Neural progenitor cell (in vitro differentiated cells): ENCODE results near the gene C16orf54. TPM values are rescaled to one million over a fixed set of nuclear protein-coding genes. Genes with fewer than 3 reads are reported as not detected.
A peak's percentile ranks its signal among the peaks of the same experiment; 100 is the strongest.

Source experiments
- DNase-seq: peaks from one replicate; pipeline ENCODE4 v3.0.0-alpha.2; 2016; ENCODE audit warnings: low spot score
- H2AFZ ChIP-seq: fragments of 200-600 bp; sonication (generic); replicated peaks from 2 replicates; pipeline ENCODE4 v1.6.1; 2016; ENCODE audit warnings: antibody characterized with exemption
- H3F3A ChIP-seq: fragments of 200-600 bp; sonication (generic); 2 replicates; pipeline ENCODE4 v1.6.1; 2016; ENCODE audit warnings: antibody characterized with exemption, low read depth
- H3K27ac ChIP-seq: fragments of 200-600 bp; sonication (generic); 2 replicates; pipeline ENCODE4 v1.5.1; 2016; ENCODE audit warnings: mild to moderate bottlenecking
- H3K27me3 ChIP-seq: fragments of 200-600 bp; sonication (generic); 2 replicates; pipeline ENCODE4 v1.6.1; 2016; ENCODE audit warnings: mild to moderate bottlenecking, moderate library complexity
- H3K36me3 ChIP-seq: fragments of 200-600 bp; sonication (generic); 2 replicates; pipeline ENCODE4 v1.5.1; 2016
- H3K4me1 ChIP-seq: fragments of 200-600 bp; sonication (generic); 2 replicates; pipeline ENCODE4 v1.6.1; 2016; ENCODE audit warnings: mixed run types
- H3K4me2 ChIP-seq: fragments of 200-600 bp; sonication (generic); 2 replicates; pipeline ENCODE4 v1.6.1; 2016
- H3K4me3 ChIP-seq: fragments of 200-600 bp; sonication (generic); 2 replicates; pipeline ENCODE4 v1.5.1; 2016
- H3K79me2 ChIP-seq: fragments of 200-600 bp; sonication (generic); 2 replicates; pipeline ENCODE4 v1.6.1; 2016; ENCODE audit warnings: low read depth
- H3K9ac ChIP-seq: fragments of 200-600 bp; sonication (generic); 2 replicates; pipeline ENCODE4 v1.6.1; 2016
- H3K9me3 ChIP-seq: fragments of 200-600 bp; sonication (generic); 2 replicates; pipeline ENCODE4 v1.5.1; 2016; ENCODE audit warnings: low read depth
- H4K20me1 ChIP-seq: fragments of 200-600 bp; sonication (generic); 2 replicates; pipeline ENCODE4 v1.6.1; 2016; ENCODE audit warnings: low read depth
- H3K27ac Mint-ChIP-seq: 3 replicates; pipeline ENCODE4 v1.8.0; 2021; ENCODE audit warnings: mixed read lengths
- H3K27me3 Mint-ChIP-seq: 2 replicates; pipeline ENCODE4 v1.8.0; 2022; ENCODE audit warnings: low read depth, mild to moderate bottlenecking, inconsistent platforms, moderate library complexity, mixed read lengths; ENCODE audit not compliant: insufficient read depth
- H3K36me3 Mint-ChIP-seq: 3 replicates; pipeline ENCODE4 v1.8.0; 2021; ENCODE audit warnings: mixed read lengths
- H3K4me1 Mint-ChIP-seq: 3 replicates; pipeline ENCODE4 v1.8.0; 2021; ENCODE audit warnings: mixed read lengths
- H3K4me3 Mint-ChIP-seq: 3 replicates; pipeline ENCODE4 v1.8.0; 2021; ENCODE audit warnings: mild to moderate bottlenecking, moderate library complexity, mixed read lengths
- H3K9me3 Mint-ChIP-seq: 3 replicates; pipeline ENCODE4 v1.8.0; 2020; ENCODE audit warnings: mixed read lengths
- EZH2 ChIP-seq: fragments of 200-600 bp; sonication (generic); IDR thresholded peaks from 2 replicates; pipeline ENCODE4 v1.6.1; 2017; ENCODE audit warnings: antibody characterized with exemption, mild to moderate bottlenecking, moderate library complexity
- EZH2phosphoT487 ChIP-seq: fragments of 200-600 bp; sonication (generic); IDR thresholded peaks from 2 replicates; pipeline ENCODE4 v1.6.1; 2017; ENCODE audit warnings: antibody characterized with exemption
- total RNA-seq: library from RNA; depleted of rRNA; stranded (reverse); fragments of >200 nt; gene quantifications from 2 replicates; pipeline ENCODE4 v1.2.3, GENCODE V29; 2015; ENCODE audit warnings: low replicate concordance
- TF ChIP-seq, protein P1 (sequence below): fragments of 200-600 bp; sonication (generic); IDR thresholded peaks from 2 replicates; pipeline ENCODE4 v1.5.1; 2017; ENCODE audit warnings: antibody characterized with exemption, mild to moderate bottlenecking

The C16orf54 gene
- total RNA-seq, 1 donor from 2014 or later, result not detected

DNA sequence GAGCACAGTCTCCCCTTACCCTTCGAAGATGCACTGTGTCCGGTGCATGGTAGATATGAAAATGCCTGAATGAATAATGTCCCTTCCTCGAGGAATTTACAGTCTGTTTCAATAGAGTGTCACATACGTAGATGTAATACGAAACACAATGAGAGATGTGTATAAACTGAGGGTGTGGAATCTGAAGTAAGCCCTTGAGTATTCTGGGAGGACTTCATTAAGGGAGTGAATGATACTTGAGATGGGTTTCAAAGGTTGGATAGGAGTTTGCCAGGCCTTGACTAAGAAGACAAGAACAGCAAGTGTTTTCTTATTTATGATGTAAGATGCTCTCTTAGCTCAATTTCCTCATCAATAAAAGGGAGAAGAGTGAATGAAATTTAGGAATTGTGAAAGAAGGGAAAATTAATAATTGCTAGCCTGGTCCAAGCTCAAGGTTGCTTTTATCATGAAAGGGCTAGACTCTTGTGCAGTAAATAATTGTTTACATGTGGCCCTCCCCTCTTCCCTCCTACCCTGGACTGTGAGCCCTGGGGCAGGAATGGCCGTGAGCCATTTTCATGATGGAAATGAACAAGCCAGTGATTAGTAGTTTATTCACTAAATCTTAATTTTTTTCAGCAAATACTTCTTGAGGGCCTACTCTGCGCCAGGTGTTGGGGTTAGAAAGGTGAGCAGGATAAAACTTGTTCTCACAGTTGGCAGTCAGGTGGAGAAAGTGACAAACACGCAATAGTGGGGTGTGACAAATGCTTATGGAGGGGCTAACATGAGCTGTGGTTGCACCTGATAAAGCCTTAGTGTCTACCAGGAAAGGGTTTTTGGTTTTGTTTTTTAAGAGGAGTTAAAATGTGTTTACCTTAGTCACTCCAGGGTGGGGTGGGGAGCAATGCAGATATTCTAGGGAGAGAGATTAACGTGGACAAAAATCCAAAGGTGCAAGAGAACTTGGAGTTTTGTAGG is 46.3 kb upstream of the C16orf54 start:
- peaks cover 18% of the 10 kb centered on the region for H3K4me1 ChIP-seq
- Mint-ChIP-seq H3K4me3 (peak overlapping the region; percentile 97), H3K9me3 (no peaks in the 10 kb centered on the region), H3K4me1 (peaks cover 31% of the 10 kb centered on the region), H3K36me3 (peaks cover 16% of the 10 kb centered on the region), H3K27ac (peak overlapping the region; percentile 6), H3K27me3 (peaks cover 3% of the 10 kb centered on the region)
- TF ChIP-seq EZH2phosphoT487 (no peak), EZH2 (no peak)
- TF ChIP-seq, protein P1, sequence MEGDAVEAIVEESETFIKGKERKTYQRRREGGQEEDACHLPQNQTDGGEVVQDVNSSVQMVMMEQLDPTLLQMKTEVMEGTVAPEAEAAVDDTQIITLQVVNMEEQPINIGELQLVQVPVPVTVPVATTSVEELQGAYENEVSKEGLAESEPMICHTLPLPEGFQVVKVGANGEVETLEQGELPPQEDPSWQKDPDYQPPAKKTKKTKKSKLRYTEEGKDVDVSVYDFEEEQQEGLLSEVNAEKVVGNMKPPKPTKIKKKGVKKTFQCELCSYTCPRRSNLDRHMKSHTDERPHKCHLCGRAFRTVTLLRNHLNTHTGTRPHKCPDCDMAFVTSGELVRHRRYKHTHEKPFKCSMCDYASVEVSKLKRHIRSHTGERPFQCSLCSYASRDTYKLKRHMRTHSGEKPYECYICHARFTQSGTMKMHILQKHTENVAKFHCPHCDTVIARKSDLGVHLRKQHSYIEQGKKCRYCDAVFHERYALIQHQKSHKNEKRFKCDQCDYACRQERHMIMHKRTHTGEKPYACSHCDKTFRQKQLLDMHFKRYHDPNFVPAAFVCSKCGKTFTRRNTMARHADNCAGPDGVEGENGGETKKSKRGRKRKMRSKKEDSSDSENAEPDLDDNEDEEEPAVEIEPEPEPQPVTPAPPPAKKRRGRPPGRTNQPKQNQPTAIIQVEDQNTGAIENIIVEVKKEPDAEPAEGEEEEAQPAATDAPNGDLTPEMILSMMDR, result no peak
- H4K20me1 ChIP-seq, result peaks cover 39% of the 10 kb centered on the region
- no peak overlapping the region for H2AFZ ChIP-seq
- no peaks in the 10 kb centered on the region for H3K27me3 ChIP-seq
- H3K36me3 ChIP-seq, result peaks cover under 1% of the 10 kb centered on the region
- H3K9me3 ChIP-seq, result no peaks in the 10 kb centered on the region
- H3K79me2 ChIP-seq, result peaks cover 65% of the 10 kb centered on the region
- H3K4me2 ChIP-seq, result peak overlapping the region; percentile 99
- peak overlapping the region; percentile 95 for H3K4me3 ChIP-seq
- DNase-seq, result no peak
- H3K9ac ChIP-seq, result peak overlapping the region; percentile 74
- peaks cover 8% of the 10 kb centered on the region for H3F3A ChIP-seq
- no peak overlapping the region for H3K27ac ChIP-seq

DNA sequence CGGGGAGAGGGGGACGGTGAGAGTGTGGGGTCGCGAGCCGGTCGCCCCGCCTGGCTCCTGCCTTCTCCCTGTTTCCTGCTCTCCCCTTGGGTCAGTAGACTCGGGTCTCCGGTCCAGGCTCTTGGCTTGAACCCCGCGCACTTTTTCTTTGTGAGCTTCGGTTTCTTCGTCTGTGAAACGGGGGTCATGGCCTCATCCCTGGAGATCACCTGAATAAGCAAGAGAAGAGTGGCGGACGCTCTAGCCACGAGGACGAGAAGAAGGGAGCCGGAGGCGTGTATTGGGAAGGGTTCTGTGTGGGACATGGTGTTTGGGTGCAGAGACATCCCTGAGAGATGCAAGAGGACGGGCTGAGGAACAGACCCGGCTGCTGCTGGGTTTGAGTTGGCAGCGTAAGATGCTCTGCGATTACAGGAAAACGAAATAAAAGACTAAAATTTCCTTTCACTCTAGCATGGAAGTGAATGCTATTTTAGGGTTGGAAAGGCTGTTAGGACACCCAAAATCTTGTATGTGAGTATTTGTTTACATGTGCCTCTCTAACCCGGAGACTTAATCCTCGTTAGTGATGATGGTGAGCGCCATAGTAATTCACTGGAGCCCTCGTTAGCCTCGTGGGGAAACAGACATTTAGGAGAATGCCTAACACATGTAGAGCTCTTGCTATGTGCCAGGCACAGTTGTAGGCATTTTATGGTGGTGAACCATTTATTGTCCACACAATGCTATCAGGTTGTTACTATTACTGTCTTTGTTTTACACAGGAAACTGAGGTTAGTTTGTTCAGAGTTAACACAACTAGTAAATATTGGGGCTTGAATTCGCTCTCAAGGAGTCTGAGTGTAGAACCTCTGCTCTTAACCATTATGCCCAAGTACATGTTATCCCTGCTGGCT is 45.4 kb upstream of the C16orf54 start:
- H3K27me3 Mint-ChIP-seq, result peaks cover 8% of the 10 kb centered on the region
- H3K79me2 ChIP-seq, result peaks cover 56% of the 10 kb centered on the region
- H3K4me1 ChIP-seq, result peaks cover 18% of the 10 kb centered on the region
- no peak overlapping the region for H3K27ac ChIP-seq
- peak overlapping the region; percentile 97 for H3K4me3 Mint-ChIP-seq
- H3K9me3 Mint-ChIP-seq, result no peaks in the 10 kb centered on the region
- peak overlapping the region; percentile 74 for H3K9ac ChIP-seq
- H3F3A ChIP-seq, result peaks cover 8% of the 10 kb centered on the region
- peaks cover 31% of the 10 kb centered on the region for H3K4me1 Mint-ChIP-seq
- peak; percentile 30 for DNase-seq
- peak overlapping the region; percentile 99 for H3K4me2 ChIP-seq
- no peaks in the 10 kb centered on the region for H3K9me3 ChIP-seq
- H4K20me1 ChIP-seq, result peaks cover 36% of the 10 kb centered on the region
- peak overlapping the region; percentile 95 for H3K27ac Mint-ChIP-seq
- peak overlapping the region; percentile 80 for H2AFZ ChIP-seq
- H3K36me3 ChIP-seq, result no peaks in the 10 kb centered on the region
- TF ChIP-seq, protein P1, result no peak
- no peak for TF ChIP-seq EZH2phosphoT487
- no peak for TF ChIP-seq EZH2
- H3K36me3 Mint-ChIP-seq, result peaks cover 12% of the 10 kb centered on the region
- no peaks in the 10 kb centered on the region for H3K27me3 ChIP-seq
- peak overlapping the region; percentile 95 for H3K4me3 ChIP-seq

DNA sequence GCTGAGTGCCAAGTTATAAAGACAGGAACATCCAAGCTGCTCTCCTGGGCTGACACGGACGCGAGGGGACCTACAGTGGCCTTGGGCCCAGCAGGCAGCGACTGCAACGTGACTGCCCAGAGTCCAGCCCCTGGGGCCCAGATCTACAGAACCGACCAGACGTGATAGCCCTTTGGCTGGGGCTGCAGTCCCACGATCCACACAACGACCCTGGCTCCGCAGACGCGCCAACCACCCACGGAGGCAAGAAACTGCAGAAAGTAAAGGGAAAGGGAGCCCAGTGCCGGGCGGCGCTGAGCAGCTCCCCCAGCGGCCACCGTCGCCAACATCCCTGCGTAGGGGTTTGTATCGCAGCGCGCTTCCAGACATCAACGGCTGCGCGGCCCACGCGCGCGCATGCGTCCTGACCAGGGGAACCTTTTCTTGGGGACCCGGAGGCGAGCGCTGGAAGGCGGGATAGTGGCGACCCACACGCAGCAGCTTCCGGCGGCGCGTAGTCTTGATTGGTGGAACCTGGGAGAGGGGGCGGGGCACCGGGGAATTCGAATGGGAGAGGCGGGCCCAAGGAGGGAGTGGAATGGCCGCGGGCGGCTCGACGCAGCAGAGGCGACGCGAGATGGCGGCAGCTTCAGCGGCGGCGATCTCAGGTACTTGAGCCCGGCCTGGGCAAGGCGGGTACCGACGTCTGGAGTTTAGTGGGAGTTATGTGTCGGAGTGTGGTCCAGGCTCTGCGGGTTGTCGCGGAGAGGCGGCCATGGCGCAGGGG is 44.6 kb upstream of the C16orf54 start, which contains the start of gene KIF22:
TSS of gene KIF22 (plus strand) at position 569 of the 766 bp plus-strand sequence. CDS start at position 578, 9 bp downstream.
- Histone ChIP-seq H3K36me3 (no peaks in the 10 kb centered on the region), H3K27ac (no peak within 1 kb of the TSS), H4K20me1 (peaks cover 30% of the 10 kb centered on the region), H3K9me3 (no peaks in the 10 kb centered on the region), H2AFZ (peak within 1 kb of the TSS; percentile 85), H3K4me2 (peak within 1 kb of the TSS; percentile 99), H3K79me2 (peaks cover 48% of the 10 kb centered on the region), H3K9ac (peak within 1 kb of the TSS; percentile 74), H3K4me1 (peaks cover 18% of the 10 kb centered on the region), H3F3A (peaks cover 12% of the 10 kb centered on the region), H3K27me3 (no peaks in the 10 kb centered on the region), H3K4me3 (peak within 1 kb of the TSS; percentile 95)
- DNase-seq, result peak; percentile 100
- peaks cover 8% of the 10 kb centered on the region for H3K27me3 Mint-ChIP-seq
- no peak for TF ChIP-seq EZH2phosphoT487
- TF ChIP-seq, protein P1, result peak; percentile 73
- H3K36me3 Mint-ChIP-seq, result peaks cover 12% of the 10 kb centered on the region
- H3K27ac Mint-ChIP-seq, result peak within 1 kb of the TSS; percentile 98
- peaks cover 32% of the 10 kb centered on the region for H3K4me1 Mint-ChIP-seq
- H3K4me3 Mint-ChIP-seq, result peak within 1 kb of the TSS; percentile 97
- peaks cover 2% of the 10 kb centered on the region for H3K9me3 Mint-ChIP-seq
